Ammon's horn (tissue), 1 donor: ENCODE results near the gene PDE4C.
A peak's percentile ranks its signal among the peaks of the same experiment; 100 is the strongest.
"Not testable (repeated sequence)": the region's sequence is repeated elsewhere in the genome, so short reads cannot be mapped to it uniquely, and the experiment has no call there.

ENCODE experiments used
- DNase-seq: peaks from one replicate; pipeline ENCODE4 v3.0.0-alpha.2; 2016; ENCODE audit warnings: low spot score

Gene PDE4C

GRCh38 chr19:18223860-18224524 is 2.2 kb downstream of the PDE4C start:
- DNase-seq: peak; percentile 19

- DNase-seq: no peak
These were observed 4.2 kb downstream of the PDE4C start for GRCh38 chr19:18221815-18222725.

DNA sequence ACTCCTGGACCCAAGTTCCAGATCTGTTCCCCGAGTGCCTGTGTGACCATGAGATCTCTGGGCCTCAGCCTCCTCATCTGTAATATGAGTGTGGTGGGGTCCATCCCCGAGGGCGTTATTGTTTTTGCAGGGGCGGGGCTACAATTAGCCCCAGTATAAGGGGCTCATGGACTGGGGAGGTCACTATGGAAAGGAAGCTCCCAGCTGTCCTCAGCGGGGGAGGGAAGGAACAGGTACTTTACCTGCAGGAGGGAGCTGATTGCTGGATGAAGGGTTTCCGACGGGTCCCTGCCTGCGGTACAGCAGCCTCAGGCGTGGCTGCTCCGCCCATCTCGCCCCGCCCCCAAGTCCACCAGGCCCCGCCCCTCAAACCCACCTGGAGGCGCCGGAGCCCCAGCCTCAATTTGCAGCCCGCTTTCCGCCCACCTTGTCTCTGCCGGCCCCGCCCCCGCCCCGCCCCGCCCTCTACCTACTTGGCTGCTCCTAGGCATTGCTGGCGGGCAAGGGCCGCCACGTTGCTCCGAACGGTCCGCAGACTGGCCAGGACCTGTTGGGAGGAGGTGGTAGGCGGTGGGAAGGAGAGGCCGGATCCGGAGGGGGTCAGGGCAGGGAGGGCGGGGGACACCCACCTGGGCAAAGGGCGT is 5.5 kb downstream of the PDE4C start:
- no peak for DNase-seq

GRCh38 chr19:18219911-18220631 is 6.2 kb downstream of the PDE4C start:
- no peak for DNase-seq

DNA sequence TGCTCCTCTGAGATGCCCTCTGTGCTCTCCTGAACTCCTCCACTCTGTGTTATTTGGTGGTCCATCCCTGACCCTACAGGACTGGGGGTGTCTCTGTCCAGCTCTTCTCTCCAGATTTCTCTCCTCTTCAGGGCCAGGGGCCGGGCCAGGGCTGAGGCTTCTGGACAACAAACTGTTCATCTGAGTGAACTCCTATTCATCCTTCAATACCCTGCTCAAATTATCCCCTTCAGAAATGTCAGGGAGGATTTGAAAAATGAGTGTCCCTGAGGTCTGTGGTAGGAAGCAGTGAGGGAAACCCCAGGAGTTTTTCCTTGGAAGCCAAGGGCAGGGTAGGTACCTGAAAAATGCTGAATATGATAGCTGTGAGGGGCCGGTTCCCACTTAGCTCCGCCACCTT is 7.6 kb downstream of the PDE4C start:
- DNase-seq: no peak

GRCh38 chr19:18218159-18218558 is 8.1 kb downstream of the PDE4C start:
- DNase-seq: no peak

DNA sequence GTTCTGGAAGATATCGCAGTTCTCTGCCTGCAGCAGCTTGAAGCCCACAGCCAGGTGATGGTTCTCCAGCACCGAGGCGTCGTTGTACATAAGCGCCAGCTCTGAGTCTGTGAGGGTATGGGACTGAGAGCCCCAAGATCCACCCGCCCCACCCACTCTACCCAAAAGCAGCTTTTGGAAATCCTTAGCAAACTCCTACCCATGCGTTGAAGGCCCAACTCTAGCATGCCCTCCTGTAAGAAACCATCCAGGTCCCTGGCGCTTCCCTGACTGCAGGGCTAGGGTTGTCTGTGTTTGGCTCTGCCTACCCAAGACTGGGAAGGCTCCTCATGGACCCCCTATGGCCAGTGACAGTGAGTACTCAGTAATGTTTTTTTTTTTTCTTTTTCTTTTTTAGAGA is 9.4 kb downstream of the PDE4C start:
- no peak for DNase-seq

- DNase-seq: no peak
These were observed 11.3 kb downstream of the PDE4C start for GRCh38 chr19:18214779-18215433.

GRCh38 chr19:18211683-18212082 is 14.6 kb downstream of the PDE4C start:
- no peak for DNase-seq

DNA sequence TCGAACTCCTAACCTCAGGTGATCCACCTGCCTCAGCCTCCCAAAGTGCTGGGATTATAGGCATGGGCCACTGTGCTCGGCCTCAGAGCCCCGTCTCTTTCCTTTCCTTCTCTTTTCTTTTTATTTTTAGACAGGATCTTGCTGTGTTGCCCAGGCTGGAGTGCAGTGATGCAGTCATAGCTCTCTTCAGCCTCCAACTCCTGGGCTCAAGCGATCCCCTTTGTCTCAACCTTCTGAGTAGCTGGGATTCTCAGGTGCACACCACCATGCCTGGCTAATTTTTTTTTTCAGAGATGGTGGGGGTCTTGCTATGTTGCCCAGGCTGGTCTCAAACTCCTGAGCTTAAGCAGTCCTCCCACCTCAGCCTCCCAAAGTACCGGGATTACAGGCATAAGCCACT is 16.3 kb downstream of the PDE4C start:
- DNase-seq: not testable (repeated sequence)

GRCh38 chr19:18208098-18208951 is 17.9 kb downstream of the PDE4C start:
- no peak for DNase-seq

DNA sequence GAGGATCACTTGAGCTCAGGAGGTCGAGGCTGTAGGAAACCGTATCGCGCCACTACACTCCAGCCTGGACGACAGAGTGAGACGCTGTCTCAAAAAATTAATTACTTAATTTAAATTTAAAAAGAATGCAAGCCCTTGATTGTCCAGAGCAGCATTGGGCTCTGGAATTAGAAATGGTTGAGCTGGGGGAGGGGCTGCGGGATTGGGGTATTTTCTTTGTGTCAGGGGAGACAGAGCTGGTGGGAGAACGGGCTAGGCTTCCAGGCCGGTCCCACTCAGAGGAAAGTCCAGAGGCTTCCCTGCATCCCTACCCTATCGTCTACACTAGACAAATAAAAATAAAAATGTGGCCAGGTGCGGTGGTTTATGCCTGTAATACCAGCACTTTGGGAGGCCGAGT is 20.2 kb downstream of the PDE4C start:
- no peak for DNase-seq

- DNase-seq: peak; percentile 85
These were observed 20.9 kb downstream of the PDE4C start for GRCh38 chr19:18205200-18205892.

DNA sequence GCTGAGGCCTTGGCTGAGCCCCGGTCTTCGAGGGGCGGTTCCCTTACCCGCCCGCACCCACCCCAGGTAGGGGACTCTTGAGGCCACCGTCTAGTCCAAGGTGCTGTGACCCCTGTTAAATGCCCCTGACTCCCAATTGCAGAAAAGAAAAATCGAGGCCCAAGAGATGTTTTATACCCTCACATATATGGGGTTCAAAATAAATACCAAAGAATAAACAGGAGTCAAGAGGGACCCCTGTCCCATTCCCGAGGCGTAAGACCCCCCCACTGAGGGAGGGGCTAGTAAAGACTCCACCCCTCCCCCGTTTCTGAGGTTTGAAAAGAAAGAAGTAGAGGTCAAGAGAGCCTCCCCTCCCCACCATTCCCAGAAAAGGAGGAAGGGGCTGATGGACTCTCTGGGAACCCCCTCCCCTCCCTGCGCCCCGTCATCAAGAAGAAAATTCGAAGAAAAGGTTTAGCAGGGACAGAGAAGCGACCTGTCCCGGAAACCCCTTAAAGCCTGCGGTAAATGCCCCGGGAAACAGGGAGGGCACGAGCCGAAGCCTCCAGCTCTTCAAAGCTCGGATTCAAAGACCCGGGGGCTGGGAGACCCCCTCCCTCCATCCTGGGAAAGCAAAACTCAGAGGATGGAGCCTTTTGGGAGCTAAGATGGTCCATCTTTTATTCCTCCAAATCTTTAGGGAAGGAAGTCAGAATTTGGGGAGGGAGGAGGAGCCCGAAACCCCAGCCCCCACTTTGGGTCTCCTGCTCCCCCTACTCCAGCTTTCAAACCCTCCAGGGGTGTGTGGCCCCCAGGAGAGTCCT is 21.6 kb downstream of the PDE4C start:
- no peak for DNase-seq

- peak; percentile 100 for DNase-seq
These were observed 22.3 kb downstream of the PDE4C start, which contains the start of gene RAB3A for GRCh38 chr19:18203863-18204393. Gene RAB3A (minus strand): TSS chr19:18204042. CDS start chr19:18202740, 1,302 bp downstream.

DNA sequence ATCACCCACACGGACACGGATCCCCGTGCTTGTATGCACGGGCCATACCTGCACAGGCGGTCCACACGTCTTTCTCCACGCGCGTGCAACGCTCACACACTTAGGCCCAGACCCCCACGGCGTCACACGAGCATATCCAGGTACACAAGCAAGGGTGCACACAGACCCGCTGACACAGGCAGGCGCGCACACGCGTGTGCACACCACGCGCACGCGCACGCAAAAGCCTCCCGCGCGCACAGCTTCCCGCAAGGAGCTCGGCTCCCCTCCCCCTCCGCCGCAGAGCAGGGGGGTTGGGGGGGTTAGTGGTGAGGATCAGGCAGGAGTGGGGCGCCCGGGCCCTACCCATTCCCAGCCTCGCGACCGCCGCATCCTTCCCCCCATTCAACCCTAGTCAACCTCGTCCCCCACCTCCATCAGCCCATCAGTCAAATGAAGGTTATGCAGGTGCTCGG is 22.8 kb downstream of the PDE4C start:
- DNase-seq: peak; percentile 77

- peak; percentile 50 for DNase-seq
These were observed 23.3 kb downstream of the PDE4C start for GRCh38 chr19:18202778-18203407.

- peak; percentile 33 for DNase-seq
These were observed 23.9 kb downstream of the PDE4C start for GRCh38 chr19:18202397-18202777.
